VCaP (cell line): ENCODE data around the gene ALPK3.
A peak's percentile ranks its signal among the peaks of the same experiment; 100 is the strongest.

Experiments
- H3K27ac ChIP-seq: fragments of 450-650 bp; 2 replicates; pipeline ENCODE4 v1.5.1; 2017
- CTCF ChIP-seq: fragments of 450-650 bp; conservative IDR thresholded peaks from 2 replicates; pipeline ENCODE4 v1.5.1; 2017; ENCODE audit warnings: mild to moderate bottlenecking, moderate library complexity

ALPK3 gene

GRCh38 chr15:84858231-84858630 is 41.1 kb downstream of the ALPK3 start:
- H3K27ac ChIP-seq: peak overlapping the region; percentile 94
- no peak for TF ChIP-seq CTCF

- peak overlapping the region; percentile 94 for H3K27ac ChIP-seq
- no peak for TF ChIP-seq CTCF
Observed at GRCh38 chr15:84859144-84859543, 42.0 kb downstream of the ALPK3 start.

GRCh38 chr15:84859651-84860050 is 42.5 kb downstream of the ALPK3 start:
- no peak for TF ChIP-seq CTCF
- H3K27ac ChIP-seq: peak overlapping the region; percentile 94

- no peak for TF ChIP-seq CTCF
- peak overlapping the region; percentile 94; the same call in 1 of the 2 replicates for H3K27ac ChIP-seq
Observed at GRCh38 chr15:84861781-84862180, 44.6 kb downstream of the ALPK3 start.

GRCh38 chr15:84862214-84862975 is 45.2 kb downstream of the ALPK3 start:
- no peak overlapping the region for H3K27ac ChIP-seq
- TF ChIP-seq CTCF: no peak

GRCh38 chr15:84863565-84864443 is 46.6 kb downstream of the ALPK3 start:
- H3K27ac ChIP-seq: no peak overlapping the region

More at GRCh38 chr15:84863565-84864443, 46.6 kb downstream of the ALPK3 start:
- TF ChIP-seq CTCF: no peak
